HCT116 (cell line): ENCODE measurements around the gene ERMARD.

Source experiments
- CEBPB ChIP-seq: IDR thresholded peaks from 2 replicates; pipeline ENCODE4 v1.6.1; 2012; ENCODE audit warnings: low read depth
- CTCF ChIP-seq, 3 experiments: fragments of 200-600 bp in 1 of 3; sonication (generic) in 1 of 3; IDR thresholded peaks in 2 of 3; conservative IDR thresholded peaks in 1 of 3; 2 replicates each; pipeline ENCODE4 v1.5.1; 2012 to 2017; ENCODE audit warnings: low read depth in 2 of 3, low read length in 2 of 3, antibody characterized with exemption in 1 of 3, borderline replicate concordance in 1 of 3, control low read depth in 1 of 3, mild to moderate bottlenecking in 1 of 3, mixed read lengths in 1 of 3, mixed run types in 1 of 3, moderate library complexity in 1 of 3; ENCODE audit not compliant: insufficient read depth in 1 of 3
- EZH2 ChIP-seq: fragments of 200-600 bp; sonication (generic); IDR thresholded peaks from 2 replicates; pipeline ENCODE4 v1.6.1; 2017; ENCODE audit warnings: antibody characterized with exemption, mixed run types
- POLR2A ChIP-seq: IDR thresholded peaks from 2 replicates; pipeline ENCODE4 v1.7.0; 2011; ENCODE audit warnings: borderline replicate concordance; ENCODE audit not compliant: insufficient read depth, insufficient read length; ENCODE audit errors: extremely low read depth
- POLR2AphosphoS5 ChIP-seq: IDR thresholded peaks from 2 replicates; pipeline ENCODE4 v1.6.1; 2011; ENCODE audit warnings: mild to moderate bottlenecking, low read depth, low read length, moderate library complexity
- RAD21 ChIP-seq: IDR thresholded peaks from 2 replicates; pipeline ENCODE4 v1.6.1; 2012; ENCODE audit warnings: low read depth, mild to moderate bottlenecking
- SIN3A ChIP-seq: IDR thresholded peaks from 2 replicates; pipeline ENCODE4 v1.6.1; 2012; ENCODE audit warnings: low read depth
- SP1 ChIP-seq: IDR thresholded peaks from 2 replicates; pipeline ENCODE4 v1.6.1; 2012; ENCODE audit warnings: low read depth
- SRF ChIP-seq: IDR thresholded peaks from 2 replicates; pipeline ENCODE4 v1.6.1; 2012; ENCODE audit warnings: low read depth
- YY1 ChIP-seq: IDR thresholded peaks from 2 replicates; pipeline ENCODE4 v1.6.1; 2011; ENCODE audit warnings: low read length, low read depth, moderate library complexity, mild to moderate bottlenecking; ENCODE audit not compliant: insufficient replicate concordance; ENCODE audit errors: extremely low read depth
- TF ChIP-seq, protein P1 (sequence below): IDR thresholded peaks from 2 replicates; pipeline ENCODE4 v1.6.1; 2012

- TF ChIP-seq RAD21, result no peak
- TF ChIP-seq POLR2AphosphoS5, result no peak
- TF ChIP-seq CTCF (IDR thresholded peaks at IDR 0.05 in 2 of 3, conservative IDR thresholded peaks at IDR 0.05 in 1 of 3; ENCODE audit: borderline replicate concordance in 1 of 3, insufficient read depth in 1 of 3, low read depth in 2 of 3, low read length in 2 of 3), result no peak
- TF ChIP-seq SIN3A, result no peak
- TF ChIP-seq SRF, result no peak
- TF ChIP-seq SP1, result no peak
- TF ChIP-seq POLR2A, result no peak
- TF ChIP-seq CEBPB, result no peak
- no peak for TF ChIP-seq YY1
- TF ChIP-seq EZH2, result no peak
- TF ChIP-seq, protein P1, sequence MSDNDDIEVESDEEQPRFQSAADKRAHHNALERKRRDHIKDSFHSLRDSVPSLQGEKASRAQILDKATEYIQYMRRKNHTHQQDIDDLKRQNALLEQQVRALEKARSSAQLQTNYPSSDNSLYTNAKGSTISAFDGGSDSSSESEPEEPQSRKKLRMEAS, result no peak
Measured at GRCh38 chr6:169787797-169788196, 36.4 kb downstream of the ERMARD start.
